DMS114 treated with DMSO at 0.1 percent for 48 hours (cell line): Measurements from ENCODE around the gene CFAP46.
"Not testable (repeated sequence)": the region's sequence is repeated elsewhere in the genome, so short reads cannot be mapped to it uniquely, and the experiment has no call there.

Experiments
- DNase-seq: peaks from one replicate; lab custom pipeline; 2025; ENCODE audit not compliant: unreplicated experiment; lab: John Stamatoyannopoulos, UW

CFAP46 gene

GRCh38 chr10:132777441-132777840 is 164.9 kb downstream of the CFAP46 start:
- DNase-seq: no peak

GRCh38 chr10:132776821-132777220 is 165.5 kb downstream of the CFAP46 start:
- DNase-seq: no peak

GRCh38 chr10:132776186-132776585 is 166.2 kb downstream of the CFAP46 start:
- no peak for DNase-seq

- no peak for DNase-seq
Observed at GRCh38 chr10:132774902-132775863, 167.2 kb downstream of the CFAP46 start.

- no peak for DNase-seq
Observed at GRCh38 chr10:132774181-132774901, 168.0 kb downstream of the CFAP46 start.

GRCh38 chr10:132772816-132773215 is 169.6 kb downstream of the CFAP46 start:
- DNase-seq: not testable (repeated sequence)

GRCh38 chr10:132770061-132771021 is 172.0 kb downstream of the CFAP46 start:
- no peak for DNase-seq

- no peak for DNase-seq
Observed at GRCh38 chr10:132768346-132769248, 173.8 kb downstream of the CFAP46 start.

- no peak for DNase-seq
Observed at GRCh38 chr10:132766291-132766690, 176.1 kb downstream of the CFAP46 start.

GRCh38 chr10:132765435-132765834 is 176.9 kb downstream of the CFAP46 start:
- no peak for DNase-seq

- no peak for DNase-seq
Observed at GRCh38 chr10:132764108-132764507, 178.3 kb downstream of the CFAP46 start.

GRCh38 chr10:132763545-132763944 is 178.8 kb downstream of the CFAP46 start:
- no peak for DNase-seq

GRCh38 chr10:132762267-132762666 is 180.1 kb downstream of the CFAP46 start:
- DNase-seq: no peak

GRCh38 chr10:132761395-132762060 is 180.8 kb downstream of the CFAP46 start:
- no peak for DNase-seq

- DNase-seq: no peak
Observed at GRCh38 chr10:132758865-132759264, 183.5 kb downstream of the CFAP46 start.
